H9 (cell line): ENCODE data around the gene SREBF1. TPM values are rescaled to one million over a fixed set of nuclear protein-coding genes. Genes with fewer than 3 reads are reported as not detected.

Experiments used
- DNase-seq: peaks from one replicate; pipeline ENCODE4 v3.0.0-alpha.2; 2017
- H2AFZ ChIP-seq: one replicate; pipeline ENCODE4 v1.6.1; 2013; ENCODE audit warnings: mild to moderate bottlenecking, low read length, control low read depth, moderate library complexity
- H2AK5ac ChIP-seq: 2 replicates; pipeline ENCODE4 v1.6.1; 2013; ENCODE audit warnings: low read length, control low read depth, mixed read lengths; ENCODE audit not compliant: insufficient read length
- H2BK120ac ChIP-seq: one replicate; pipeline ENCODE4 v1.6.1; 2013; ENCODE audit warnings: low read depth, mild to moderate bottlenecking, low read length, control low read depth, inconsistent platforms; ENCODE audit not compliant: poor library complexity, severe bottlenecking
- H2BK12ac ChIP-seq: 2 replicates; pipeline ENCODE4 v1.6.1; 2013; ENCODE audit warnings: low read length, control low read depth, mixed read lengths, low read depth; ENCODE audit not compliant: insufficient read length
- H2BK15ac ChIP-seq: 2 replicates; pipeline ENCODE4 v1.6.1; 2013; ENCODE audit warnings: low read depth, low read length, control low read depth
- H2BK20ac ChIP-seq: one replicate; pipeline ENCODE4 v1.6.1; 2013; ENCODE audit warnings: low read depth, mild to moderate bottlenecking, low read length, control low read depth, inconsistent platforms; ENCODE audit not compliant: poor library complexity, severe bottlenecking
- H2BK5ac ChIP-seq: 2 replicates; pipeline ENCODE4 v1.6.1; 2013; ENCODE audit warnings: low read length, control low read depth, mixed read lengths; ENCODE audit not compliant: insufficient read length
- H3K14ac ChIP-seq: 2 replicates; pipeline ENCODE4 v1.6.1; 2013; ENCODE audit warnings: low read length, control low read depth; ENCODE audit not compliant: insufficient read depth
- H3K18ac ChIP-seq: 2 replicates; pipeline ENCODE4 v1.6.1; 2013; ENCODE audit warnings: low read depth, mild to moderate bottlenecking, mixed read lengths, low read length, control low read depth; ENCODE audit not compliant: insufficient read length
- H3K23ac ChIP-seq: 2 replicates; pipeline ENCODE4 v1.6.1; 2013; ENCODE audit warnings: low read length, control low read depth, mixed read lengths, low read depth; ENCODE audit not compliant: insufficient read length
- H3K23me2 ChIP-seq: 2 replicates; pipeline ENCODE4 v1.6.1; 2013; ENCODE audit warnings: low read depth, mild to moderate bottlenecking, mixed read lengths, low read length, control low read depth; ENCODE audit not compliant: insufficient read length, poor library complexity, severe bottlenecking
- H3K27ac ChIP-seq: 2 replicates; pipeline ENCODE4 v1.5.1; 2013; ENCODE audit warnings: low read length, control low read depth, mixed read lengths, low read depth; ENCODE audit not compliant: insufficient read length
- H3K27me3 ChIP-seq: 2 replicates; pipeline ENCODE4 v1.6.1; 2013; ENCODE audit warnings: low read length, control low read depth, inconsistent platforms; ENCODE audit not compliant: insufficient read depth
- H3K4ac ChIP-seq: 2 replicates; pipeline ENCODE4 v1.6.1; 2013; ENCODE audit warnings: low read depth, mild to moderate bottlenecking, control low read depth, inconsistent platforms, low read length, moderate library complexity
- H3K4me1 ChIP-seq: 2 replicates; pipeline ENCODE4 v1.6.1; 2013; ENCODE audit warnings: low read length, control low read depth, inconsistent platforms; ENCODE audit not compliant: insufficient read depth
- H3K4me2 ChIP-seq: 2 replicates; pipeline ENCODE4 v1.6.1; 2013; ENCODE audit warnings: low read length, control low read depth, mixed read lengths; ENCODE audit not compliant: insufficient read length, insufficient read depth
- H3K56ac ChIP-seq: 2 replicates; pipeline ENCODE4 v1.6.1; 2013; ENCODE audit warnings: low read depth, mild to moderate bottlenecking, mixed read lengths, low read length, control low read depth; ENCODE audit not compliant: insufficient read length
- H3K79me1 ChIP-seq: 2 replicates; pipeline ENCODE4 v1.6.1; 2013; ENCODE audit warnings: low read depth, mild to moderate bottlenecking, moderate library complexity, low read length, control low read depth, inconsistent platforms; ENCODE audit not compliant: insufficient read depth, poor library complexity, severe bottlenecking
- H3K79me2 ChIP-seq: 2 replicates; pipeline ENCODE4 v1.6.1; 2013; ENCODE audit warnings: low read length, control low read depth, inconsistent platforms; ENCODE audit not compliant: insufficient read depth
- H3K9ac ChIP-seq: 2 replicates; pipeline ENCODE4 v1.6.1; 2013; ENCODE audit warnings: low read length, control low read depth, mixed read lengths; ENCODE audit not compliant: insufficient read length; ENCODE audit errors: extremely low read depth
- H3K9me3 ChIP-seq: one replicate; pipeline ENCODE4 v1.6.1; 2013; ENCODE audit warnings: low read depth, low read length, inconsistent platforms; ENCODE audit not compliant: control insufficient read depth
- H3T11ph ChIP-seq: one replicate; pipeline ENCODE4 v1.6.1; 2013; ENCODE audit warnings: mild to moderate bottlenecking, low read length, control low read depth, inconsistent platforms
- H4K20me1 ChIP-seq: one replicate; pipeline ENCODE4 v1.6.1; 2013; ENCODE audit not compliant: control insufficient read depth, insufficient read length, insufficient read depth
- H4K5ac ChIP-seq: 2 replicates; pipeline ENCODE4 v1.6.1; 2013; ENCODE audit warnings: low read depth, mild to moderate bottlenecking, mixed read lengths, low read length, control low read depth; ENCODE audit not compliant: insufficient read length
- H4K8ac ChIP-seq: replicated peaks from 2 replicates; pipeline ENCODE4 v1.6.1; 2013; ENCODE audit warnings: low read length, control low read depth, mixed read lengths, low read depth; ENCODE audit not compliant: insufficient read length
- H4K91ac ChIP-seq: 2 replicates; pipeline ENCODE4 v1.6.1; 2013; ENCODE audit warnings: low read depth, mild to moderate bottlenecking, moderate library complexity, mixed read lengths, low read length, control low read depth; ENCODE audit not compliant: insufficient read length
- H3K27ac Mint-ChIP-seq, 3 experiments: 2 replicates in 2 of 3; 3 replicates in 1 of 3; pipeline ENCODE4 v1.8.0; 2020 to 2021; ENCODE audit warnings: mixed read lengths in 3 of 3, mild to moderate bottlenecking in 1 of 3, moderate library complexity in 1 of 3
- H3K27me3 Mint-ChIP-seq: 2 replicates; pipeline ENCODE4 v1.8.0; 2021; ENCODE audit warnings: low read depth, mild to moderate bottlenecking, moderate library complexity, mixed read lengths
- H3K36me3 Mint-ChIP-seq, 3 experiments: 2 replicates in 2 of 3; 3 replicates in 1 of 3; pipeline ENCODE4 v1.8.0; 2020 to 2021; ENCODE audit warnings: low read depth in 3 of 3, mixed read lengths in 3 of 3; ENCODE audit not compliant: insufficient read depth in 1 of 3
- H3K4me1 Mint-ChIP-seq, 2 experiments: 2 replicates each; pipeline ENCODE4 v1.8.0; 2020; ENCODE audit warnings: mixed read lengths in 2 of 2
- H3K4me3 Mint-ChIP-seq, 2 experiments: 2 replicates in 1 of 2; 3 replicates in 1 of 2; pipeline ENCODE4 v1.8.0; 2020 to 2021; ENCODE audit warnings: mild to moderate bottlenecking in 2 of 2, mixed read lengths in 2 of 2, moderate library complexity in 1 of 2
- H3K9me3 Mint-ChIP-seq, 2 experiments: 2 replicates in 1 of 2; 3 replicates in 1 of 2; pipeline ENCODE4 v1.8.0; 2020; ENCODE audit warnings: mild to moderate bottlenecking in 2 of 2, mixed read lengths in 2 of 2, moderate library complexity in 1 of 2
- WGBS: extraction: QIAGEN DNeasy Blood & Tissue Kit; methylation state at CpG from one replicate; pipeline ENCODE4 v1.1.7; 2013; ENCODE audit warnings: missing lambda C conversion rate, low lambda C conversion rate, mixed read lengths; ENCODE audit not compliant: insufficient read length; ENCODE audit errors: extremely low coverage; 5-methylcytosine and 5-hydroxymethylcytosine counted together
- total RNA-seq: library from RNA; stranded (reverse); gene quantifications from 2 replicates; pipeline ENCODE4 v1.2.1, GENCODE V29; 2021
- TF ChIP-seq, protein P1 (sequence below): fragments of 200-600 bp; sonication (generic); conservative IDR thresholded peaks from 3 replicates; pipeline ENCODE4 v1.8.0; 2021; ENCODE audit warnings: antibody characterized with exemption, mild to moderate bottlenecking

The SREBF1 gene
- total RNA-seq, 1 experiment from 2014 or later: 81.9 TPM

DNA sequence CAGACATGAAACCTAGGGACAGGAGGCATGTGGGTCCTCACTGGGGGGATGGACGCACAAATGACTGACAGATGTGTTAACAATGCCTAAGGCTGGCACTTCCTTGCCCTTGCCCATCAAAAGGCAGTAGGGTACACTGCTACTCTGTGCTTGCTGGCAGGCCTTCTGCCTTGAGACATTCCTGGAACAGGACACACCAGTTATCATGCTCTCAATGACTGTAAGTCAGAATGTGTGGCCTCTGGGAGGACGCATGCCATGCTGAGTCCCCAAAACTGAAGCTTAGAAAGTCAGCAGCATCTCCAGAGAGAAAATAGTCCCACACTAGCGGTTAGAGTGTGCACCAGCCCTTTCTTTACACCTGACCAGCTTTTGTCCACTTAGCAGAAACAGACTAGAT is 16.1 kb upstream of the SREBF1 start:
- DNase-seq: no peak
- H2BK120ac ChIP-seq: no peak overlapping the region
- H2BK15ac ChIP-seq: no peak overlapping the region
- no peak overlapping the region for H3K4me2 ChIP-seq
- no peaks in the 10 kb centered on the region for H3K23me2 ChIP-seq
- no peaks in the 10 kb centered on the region for H3K79me1 ChIP-seq
- H3K14ac ChIP-seq: no peak overlapping the region
- H3K27me3 Mint-ChIP-seq: no peaks in the 10 kb centered on the region; the same call in 1 of the 2 replicates
- no CpG with 5 or more reads among the region's 3 CpGs for WGBS
- no peak overlapping the region for H2BK20ac ChIP-seq
- H3K9me3 ChIP-seq: no peaks in the 10 kb centered on the region
- H4K20me1 ChIP-seq: no peaks in the 10 kb centered on the region
- no peak overlapping the region for H4K5ac ChIP-seq
- H3K4ac ChIP-seq: no peak overlapping the region
- H3K4me1 Mint-ChIP-seq: peaks cover 34 to 51% of the 10 kb centered on the region in 2 experiments
- no peak overlapping the region for H3K56ac ChIP-seq
- no peak overlapping the region for H3K18ac ChIP-seq
- no peak overlapping the region for H4K91ac ChIP-seq
- TF ChIP-seq, protein P1, sequence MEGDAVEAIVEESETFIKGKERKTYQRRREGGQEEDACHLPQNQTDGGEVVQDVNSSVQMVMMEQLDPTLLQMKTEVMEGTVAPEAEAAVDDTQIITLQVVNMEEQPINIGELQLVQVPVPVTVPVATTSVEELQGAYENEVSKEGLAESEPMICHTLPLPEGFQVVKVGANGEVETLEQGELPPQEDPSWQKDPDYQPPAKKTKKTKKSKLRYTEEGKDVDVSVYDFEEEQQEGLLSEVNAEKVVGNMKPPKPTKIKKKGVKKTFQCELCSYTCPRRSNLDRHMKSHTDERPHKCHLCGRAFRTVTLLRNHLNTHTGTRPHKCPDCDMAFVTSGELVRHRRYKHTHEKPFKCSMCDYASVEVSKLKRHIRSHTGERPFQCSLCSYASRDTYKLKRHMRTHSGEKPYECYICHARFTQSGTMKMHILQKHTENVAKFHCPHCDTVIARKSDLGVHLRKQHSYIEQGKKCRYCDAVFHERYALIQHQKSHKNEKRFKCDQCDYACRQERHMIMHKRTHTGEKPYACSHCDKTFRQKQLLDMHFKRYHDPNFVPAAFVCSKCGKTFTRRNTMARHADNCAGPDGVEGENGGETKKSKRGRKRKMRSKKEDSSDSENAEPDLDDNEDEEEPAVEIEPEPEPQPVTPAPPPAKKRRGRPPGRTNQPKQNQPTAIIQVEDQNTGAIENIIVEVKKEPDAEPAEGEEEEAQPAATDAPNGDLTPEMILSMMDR: no peak
- no peaks in the 10 kb centered on the region for H3K36me3 Mint-ChIP-seq
- H3K23ac ChIP-seq: no peak overlapping the region
- H3K4me1 ChIP-seq: no peaks in the 10 kb centered on the region; the same call in 1 of the 2 replicates
- H4K8ac ChIP-seq: no peak overlapping the region
- no peak overlapping the region for H3K27ac ChIP-seq
- no peak overlapping the region for H2AK5ac ChIP-seq
- H3K4me3 Mint-ChIP-seq: no peak overlapping the region
- H3K27me3 ChIP-seq: no peaks in the 10 kb centered on the region
- no peak overlapping the region for H2BK5ac ChIP-seq
- H2BK12ac ChIP-seq: no peak overlapping the region
- H3T11ph ChIP-seq: no peak overlapping the region
- H3K79me2 ChIP-seq: no peaks in the 10 kb centered on the region
- H3K9ac ChIP-seq: no peak overlapping the region
- peak overlapping the region in 1 of 3 experiments; percentile 79; a peak in 1 of 7 replicates for H3K27ac Mint-ChIP-seq
- no peaks in the 10 kb centered on the region for H3K9me3 Mint-ChIP-seq
- no peak overlapping the region for H2AFZ ChIP-seq
